MM.1S (cell line): Measurements from ENCODE around the gene HES2.
"Not testable (repeated sequence)": the region's sequence is repeated elsewhere in the genome, so short reads cannot be mapped to it uniquely, and the experiment has no call there.

Experiments
- DNase-seq: peaks from one replicate; pipeline ENCODE4 v3.0.0-alpha.2; 2015
- H2AFZ ChIP-seq: fragments of 300-600 bp; sonication (generic); 2 replicates; pipeline ENCODE4 v1.6.0; 2016; ENCODE audit warnings: antibody characterized with exemption, low read length
- H3F3A ChIP-seq: fragments of 300-600 bp; sonication (generic); 2 replicates; pipeline ENCODE4 v1.6.1; 2016; ENCODE audit warnings: mild to moderate bottlenecking, antibody characterized with exemption, low read length, moderate library complexity, mixed read lengths; ENCODE audit not compliant: insufficient read depth
- H3K27ac ChIP-seq: fragments of 300-600 bp; sonication (generic); 2 replicates; pipeline ENCODE4 v1.5.1; 2016; ENCODE audit warnings: mild to moderate bottlenecking, low read length
- H3K27me3 ChIP-seq: fragments of 300-600 bp; sonication (generic); replicated peaks from 2 replicates; pipeline ENCODE4 v1.6.0; 2016; ENCODE audit warnings: low read length; ENCODE audit not compliant: insufficient read depth
- H3K36me3 ChIP-seq: fragments of 300-600 bp; sonication (generic); replicated peaks from 2 replicates; pipeline ENCODE4 v1.6.1; 2016; ENCODE audit warnings: mild to moderate bottlenecking, low read length, mixed read lengths; ENCODE audit not compliant: insufficient read depth
- H3K4me1 ChIP-seq: fragments of 300-600 bp; sonication (generic); 2 replicates; pipeline ENCODE4 v1.6.1; 2016; ENCODE audit warnings: low read length, mixed read lengths
- H3K4me2 ChIP-seq: fragments of 300-600 bp; sonication (generic); 2 replicates; pipeline ENCODE4 v1.6.0; 2016; ENCODE audit warnings: low read depth, low read length
- H3K4me3 ChIP-seq: fragments of 300-600 bp; sonication (generic); 2 replicates; pipeline ENCODE4 v1.5.1; 2016; ENCODE audit warnings: low read length, mixed read lengths
- H3K79me2 ChIP-seq: fragments of 300-600 bp; sonication (generic); 2 replicates; pipeline ENCODE4 v1.6.1; 2016; ENCODE audit warnings: mixed run types, low read length, mixed read lengths
- H3K9ac ChIP-seq: fragments of 300-600 bp; sonication (generic); 2 replicates; pipeline ENCODE4 v1.6.1; 2016; ENCODE audit warnings: low read length, mixed read lengths
- H3K9me2 ChIP-seq: fragments of 300-600 bp; sonication (generic); replicated peaks from 2 replicates; pipeline ENCODE4 v1.6.1; 2016; ENCODE audit warnings: mild to moderate bottlenecking, low read length, mixed read lengths; ENCODE audit not compliant: insufficient read depth
- H3K9me3 ChIP-seq: fragments of 300-600 bp; sonication (generic); replicated peaks from 2 replicates; pipeline ENCODE4 v1.6.1; 2016; ENCODE audit warnings: mild to moderate bottlenecking, low read length, mixed read lengths; ENCODE audit not compliant: insufficient read depth
- H4K20me1 ChIP-seq: fragments of 300-600 bp; sonication (generic); 2 replicates; pipeline ENCODE4 v1.6.1; 2016; ENCODE audit warnings: mild to moderate bottlenecking, low read length, moderate library complexity, mixed read lengths; ENCODE audit not compliant: insufficient read depth
- EZH2 ChIP-seq: fragments of 300-600 bp; sonication (generic); optimal IDR thresholded peaks from 2 replicates; pipeline ENCODE3; 2017; ENCODE audit warnings: low read depth, mild to moderate bottlenecking, antibody characterized with exemption, low read length, mixed read lengths
- EZH2phosphoT487 ChIP-seq: fragments of 300-600 bp; sonication (generic); IDR thresholded peaks from 2 replicates; pipeline ENCODE4 v1.6.1; 2018; ENCODE audit warnings: antibody characterized with exemption, low read length
- TF ChIP-seq, protein P1 (sequence below): fragments of 300-600 bp; sonication (generic); IDR thresholded peaks from 2 replicates; pipeline ENCODE4 v1.5.1; 2016; ENCODE audit warnings: antibody characterized with exemption, low read length, mixed read lengths

HES2 gene

DNA sequence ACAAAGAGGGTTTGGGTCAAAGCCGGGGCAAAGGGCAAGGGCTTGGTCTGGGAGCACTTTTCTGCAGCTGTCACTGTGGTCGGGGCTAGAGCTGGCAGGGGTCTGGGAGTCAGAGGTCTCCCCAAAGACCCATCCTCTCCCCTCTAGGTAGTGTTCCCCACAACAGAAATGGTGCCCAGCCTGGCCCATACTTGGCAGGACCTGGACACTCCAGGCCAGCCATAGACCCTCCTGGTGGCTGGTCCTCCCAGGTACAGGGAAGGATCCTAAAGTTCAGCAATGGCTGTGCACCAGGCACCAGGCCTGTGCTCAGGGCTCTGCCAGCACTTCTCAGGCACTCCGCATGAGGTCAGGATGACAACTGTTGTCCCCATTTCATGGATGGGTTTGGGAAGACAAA is 15.8 kb upstream of the HES2 start:
- no peak overlapping the region for H3K27ac ChIP-seq
- no peaks in the 10 kb centered on the region for H3F3A ChIP-seq
- TF ChIP-seq EZH2phosphoT487 (no peak), EZH2 (no peak)
- TF ChIP-seq, protein P1, sequence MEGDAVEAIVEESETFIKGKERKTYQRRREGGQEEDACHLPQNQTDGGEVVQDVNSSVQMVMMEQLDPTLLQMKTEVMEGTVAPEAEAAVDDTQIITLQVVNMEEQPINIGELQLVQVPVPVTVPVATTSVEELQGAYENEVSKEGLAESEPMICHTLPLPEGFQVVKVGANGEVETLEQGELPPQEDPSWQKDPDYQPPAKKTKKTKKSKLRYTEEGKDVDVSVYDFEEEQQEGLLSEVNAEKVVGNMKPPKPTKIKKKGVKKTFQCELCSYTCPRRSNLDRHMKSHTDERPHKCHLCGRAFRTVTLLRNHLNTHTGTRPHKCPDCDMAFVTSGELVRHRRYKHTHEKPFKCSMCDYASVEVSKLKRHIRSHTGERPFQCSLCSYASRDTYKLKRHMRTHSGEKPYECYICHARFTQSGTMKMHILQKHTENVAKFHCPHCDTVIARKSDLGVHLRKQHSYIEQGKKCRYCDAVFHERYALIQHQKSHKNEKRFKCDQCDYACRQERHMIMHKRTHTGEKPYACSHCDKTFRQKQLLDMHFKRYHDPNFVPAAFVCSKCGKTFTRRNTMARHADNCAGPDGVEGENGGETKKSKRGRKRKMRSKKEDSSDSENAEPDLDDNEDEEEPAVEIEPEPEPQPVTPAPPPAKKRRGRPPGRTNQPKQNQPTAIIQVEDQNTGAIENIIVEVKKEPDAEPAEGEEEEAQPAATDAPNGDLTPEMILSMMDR, result no peak
- no peaks in the 10 kb centered on the region for H4K20me1 ChIP-seq
- H3K9me2 ChIP-seq, result no peaks in the 10 kb centered on the region
- H3K9ac ChIP-seq, result no peak overlapping the region
- no peaks in the 10 kb centered on the region for H3K9me3 ChIP-seq
- no peak overlapping the region for H3K4me3 ChIP-seq
- no peak overlapping the region for H3K4me2 ChIP-seq
- H3K27me3 ChIP-seq, result peaks cover 76% of the 10 kb centered on the region
- DNase-seq, result no peak
- H3K36me3 ChIP-seq, result no peaks in the 10 kb centered on the region
- no peak overlapping the region for H2AFZ ChIP-seq
- no peaks in the 10 kb centered on the region for H3K4me1 ChIP-seq
- H3K79me2 ChIP-seq, result no peaks in the 10 kb centered on the region

DNA sequence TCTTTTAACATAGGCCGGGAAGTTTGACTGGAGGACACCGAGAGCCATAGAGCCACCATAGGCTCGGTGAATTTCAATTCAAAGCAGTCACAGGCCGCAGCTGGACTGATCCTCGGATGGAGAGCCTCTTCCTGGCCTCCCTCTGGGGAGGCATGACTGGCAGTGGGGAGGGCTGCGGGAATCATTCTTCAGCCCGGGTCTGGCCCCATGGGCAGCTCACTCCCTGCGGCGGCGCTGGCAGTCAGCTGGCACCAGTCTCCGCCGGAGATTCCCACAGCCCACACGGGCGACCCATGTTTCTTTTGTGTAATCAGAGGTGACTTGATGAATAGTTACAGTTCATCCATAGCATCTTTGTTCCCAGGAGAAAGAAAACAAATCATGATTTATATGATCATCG is 15.4 kb upstream of the HES2 start:
- no peak for DNase-seq
- no peak overlapping the region for H3K27ac ChIP-seq
- no peak overlapping the region for H3K4me3 ChIP-seq
- TF ChIP-seq, protein P1, result no peak
- TF ChIP-seq EZH2phosphoT487 (no peak), EZH2 (no peak)
- H3K9me3 ChIP-seq, result no peaks in the 10 kb centered on the region
- no peak overlapping the region for H3K9ac ChIP-seq
- no peaks in the 10 kb centered on the region for H3F3A ChIP-seq
- peaks cover 80% of the 10 kb centered on the region for H3K27me3 ChIP-seq
- H4K20me1 ChIP-seq, result no peaks in the 10 kb centered on the region
- H2AFZ ChIP-seq, result no peak overlapping the region
- H3K79me2 ChIP-seq, result no peaks in the 10 kb centered on the region
- no peak overlapping the region for H3K4me2 ChIP-seq
- no peaks in the 10 kb centered on the region for H3K9me2 ChIP-seq
- H3K36me3 ChIP-seq, result no peaks in the 10 kb centered on the region
- no peaks in the 10 kb centered on the region for H3K4me1 ChIP-seq

DNA sequence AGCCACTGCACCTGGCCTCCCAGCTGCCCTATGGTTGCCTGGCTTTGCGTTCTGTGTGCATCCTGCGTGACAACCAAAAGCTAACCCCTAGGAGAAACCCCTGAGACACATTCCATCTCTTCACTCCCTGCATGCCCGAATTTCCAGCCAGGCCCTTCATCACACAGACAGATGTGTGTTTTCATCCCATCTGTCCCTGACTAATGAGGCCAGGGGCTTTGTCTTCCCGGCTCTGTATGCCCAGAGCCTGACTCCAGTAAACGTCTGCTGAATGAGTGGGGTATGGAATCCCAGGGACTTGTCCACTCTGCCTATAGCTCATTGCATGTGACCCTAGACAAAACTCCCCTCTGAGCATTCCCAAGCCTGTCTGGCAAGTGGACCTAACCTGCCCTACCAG is 14.5 kb upstream of the HES2 start:
- H3K4me1 ChIP-seq, result no peaks in the 10 kb centered on the region
- no peak overlapping the region for H3K27ac ChIP-seq
- H2AFZ ChIP-seq, result no peak overlapping the region
- no peaks in the 10 kb centered on the region for H3K9me3 ChIP-seq
- no peak for TF ChIP-seq EZH2phosphoT487
- TF ChIP-seq EZH2, result no peak
- TF ChIP-seq, protein P1, result no peak
- H3K4me3 ChIP-seq, result no peak overlapping the region
- H3F3A ChIP-seq, result no peaks in the 10 kb centered on the region
- H3K9ac ChIP-seq, result no peak overlapping the region
- H3K36me3 ChIP-seq, result no peaks in the 10 kb centered on the region
- no peaks in the 10 kb centered on the region for H3K9me2 ChIP-seq
- peaks cover 85% of the 10 kb centered on the region for H3K27me3 ChIP-seq
- H4K20me1 ChIP-seq, result no peaks in the 10 kb centered on the region
- DNase-seq, result no peak
- no peaks in the 10 kb centered on the region for H3K79me2 ChIP-seq
- no peak overlapping the region for H3K4me2 ChIP-seq

DNA sequence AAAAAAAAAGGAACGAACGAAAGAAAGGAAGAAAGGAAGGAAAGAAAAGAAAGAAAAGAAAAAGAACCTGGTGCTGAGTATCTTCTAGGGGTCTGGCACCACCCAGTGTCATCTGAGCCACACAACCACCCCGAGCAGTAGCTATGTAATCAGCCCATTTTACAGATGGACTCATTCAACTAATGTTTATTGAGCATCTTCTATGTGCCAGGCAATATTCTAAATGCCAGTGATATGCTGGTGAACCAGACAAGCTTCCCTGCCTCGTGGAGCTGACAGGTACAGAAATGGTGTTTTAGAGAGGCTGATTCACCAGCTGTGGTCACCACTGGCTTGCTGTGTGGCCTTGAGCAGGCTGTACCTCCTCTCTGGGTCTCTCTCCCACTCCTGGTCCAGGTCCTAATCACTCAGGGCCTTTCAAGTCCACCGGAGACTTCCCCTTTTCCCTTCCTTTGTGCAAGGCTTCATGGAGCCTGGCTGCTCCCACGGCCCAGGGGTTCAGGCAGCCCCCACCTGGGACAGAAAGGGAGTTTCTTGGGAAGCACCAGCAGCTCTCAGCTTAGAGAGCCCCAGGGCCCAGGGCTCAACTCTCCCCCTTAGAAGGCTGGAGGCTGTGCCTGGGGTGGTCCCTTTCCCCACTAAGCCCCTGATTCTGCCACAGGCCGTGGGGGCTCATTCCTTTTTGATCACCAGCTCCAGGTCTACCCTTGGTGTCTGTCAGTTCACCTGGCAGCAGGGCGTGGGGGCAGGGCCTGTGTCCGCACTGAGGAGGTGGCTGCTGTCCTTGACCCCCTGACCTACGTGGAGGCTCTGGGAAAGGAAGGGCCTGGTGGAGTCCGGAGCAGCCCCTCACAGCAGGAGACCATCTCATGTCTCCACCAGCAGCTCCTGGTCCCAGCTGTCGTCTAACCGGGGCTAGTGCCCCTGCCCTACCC is 12.2 kb upstream of the HES2 start:
- not testable (repeated sequence) for H3F3A ChIP-seq, H3K4me2 ChIP-seq, DNase-seq, H3K27ac ChIP-seq, H3K9ac ChIP-seq, H3K9me3 ChIP-seq, H3K4me1 ChIP-seq, H2AFZ ChIP-seq, H3K79me2 ChIP-seq, H4K20me1 ChIP-seq, H3K36me3 ChIP-seq, H3K4me3 ChIP-seq, H3K9me2 ChIP-seq
- peaks cover 89% of the 10 kb centered on the region for H3K27me3 ChIP-seq

DNA sequence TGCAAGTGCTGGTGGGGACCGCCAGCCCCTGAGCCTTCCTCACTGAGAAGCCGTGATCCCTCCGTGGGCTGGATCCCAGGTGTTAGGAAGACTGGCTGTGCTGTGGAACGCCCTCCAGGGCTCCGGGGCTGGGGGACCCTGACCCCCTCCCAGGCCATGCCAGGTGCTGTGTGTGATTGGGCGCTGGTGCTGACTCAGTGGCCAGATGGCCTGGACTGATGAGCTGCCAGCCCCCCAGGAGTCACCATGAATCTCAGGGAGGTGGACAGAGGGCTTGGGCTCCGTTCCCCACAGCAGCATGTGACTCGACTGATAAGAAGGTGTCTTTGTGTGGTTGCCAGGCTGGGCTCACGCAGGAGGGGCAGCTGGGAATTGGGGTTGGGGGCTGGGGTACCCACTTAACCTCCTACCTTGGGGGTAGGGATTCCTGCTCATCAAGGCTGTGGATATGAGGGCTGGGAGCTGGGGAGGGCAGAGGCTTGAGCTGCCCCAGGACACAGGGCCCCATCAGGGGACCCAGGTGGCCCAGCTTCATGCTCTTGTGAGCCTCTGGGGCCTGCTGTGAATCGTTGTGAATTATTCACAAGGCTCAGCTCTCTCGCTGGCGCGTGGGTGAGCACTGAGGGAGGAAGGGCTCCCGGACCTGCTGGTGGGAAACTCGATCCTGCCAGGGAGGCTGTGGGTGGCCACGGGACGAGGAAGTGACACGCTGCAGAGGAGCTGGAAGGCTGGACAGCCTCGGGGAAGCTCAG is 10.1 kb upstream of the HES2 start:
- not testable (repeated sequence) for H3K9ac ChIP-seq, H3K27ac ChIP-seq, H3K4me3 ChIP-seq, H3F3A ChIP-seq, H3K36me3 ChIP-seq, H3K79me2 ChIP-seq, H2AFZ ChIP-seq, H3K9me3 ChIP-seq, H3K4me1 ChIP-seq, DNase-seq, H4K20me1 ChIP-seq, H3K4me2 ChIP-seq, H3K9me2 ChIP-seq
- peaks cover 91% of the 10 kb centered on the region for H3K27me3 ChIP-seq
